Peyer's patch (tissue), 4 donors: ENCODE measurements around the gene COL6A2. TPM values are rescaled to one million over a fixed set of nuclear protein-coding genes. Genes with fewer than 3 reads are reported as not detected.
A peak's percentile ranks its signal among the peaks of the same experiment; 100 is the strongest.
"Not testable (repeated sequence)": the region's sequence is repeated elsewhere in the genome, so short reads cannot be mapped to it uniquely, and the experiment has no call there.

Experiments
- DNase-seq, 3 donors: peaks; one replicate each; pipeline ENCODE4 v3.0.0-alpha.2; 2017 to 2019
- H3K27ac ChIP-seq, 4 donors: fragments of 200-600 bp; sonication (generic); one replicate each; pipeline ENCODE4 v1.5.1; 2016 to 2019
- H3K27me3 ChIP-seq, 2 donors: fragments of 200-600 bp; sonication (generic); one replicate each; pipeline ENCODE4 v1.5.1; 2019
- H3K36me3 ChIP-seq, 3 donors: fragments of 200-600 bp; sonication (generic); one replicate each; pipeline ENCODE4 v1.5.1; 2016 to 2019
- H3K4me1 ChIP-seq, 4 donors: fragments of 200-600 bp; sonication (generic); one replicate each; pipeline ENCODE4 v1.5.1; 2016 to 2019
- H3K4me3 ChIP-seq, 4 donors: fragments of 200-600 bp; sonication (generic); 1 replicate in 3 of 4; 2 replicates in 1 of 4; pipeline ENCODE4 v1.5.1; 2016 to 2019; ENCODE audit warnings: mild to moderate bottlenecking in 1 of 4
- H3K9me3 ChIP-seq, 4 donors: fragments of 200-600 bp; sonication (generic); one replicate each; pipeline ENCODE4 v1.5.1; 2016 to 2019; ENCODE audit warnings: mild to moderate bottlenecking in 1 of 4
- POLR2A ChIP-seq, 2 donors: fragments of 450-650 bp; IDR thresholded peaks; one replicate each; pipeline ENCODE4 v1.5.1; 2017; ENCODE audit warnings: antibody characterized with exemption in 2 of 2, mild to moderate bottlenecking in 2 of 2, moderate library complexity in 2 of 2
- total RNA-seq, 4 donors: library from RNA; depleted of rRNA; stranded (reverse); fragments of >200 nt; gene quantifications; one replicate each; pipeline ENCODE4 v1.1.0, GENCODE V29; 2016
- TF ChIP-seq, protein P1 (sequence below), 6 experiments: fragments of 450-650 bp in 4 of 6; fragments of 200-600 bp in 2 of 6; sonication (generic) in 1 of 6; IDR thresholded peaks; one replicate each; pipeline ENCODE4 v1.5.1; 2017 to 2019; ENCODE audit warnings: antibody characterized with exemption in 6 of 6, mild to moderate bottlenecking in 3 of 6, moderate library complexity in 1 of 6

The COL6A2 gene
- total RNA-seq, 4 donors from 2014 or later: 59.9 to 1,087 (median 166) TPM

DNA sequence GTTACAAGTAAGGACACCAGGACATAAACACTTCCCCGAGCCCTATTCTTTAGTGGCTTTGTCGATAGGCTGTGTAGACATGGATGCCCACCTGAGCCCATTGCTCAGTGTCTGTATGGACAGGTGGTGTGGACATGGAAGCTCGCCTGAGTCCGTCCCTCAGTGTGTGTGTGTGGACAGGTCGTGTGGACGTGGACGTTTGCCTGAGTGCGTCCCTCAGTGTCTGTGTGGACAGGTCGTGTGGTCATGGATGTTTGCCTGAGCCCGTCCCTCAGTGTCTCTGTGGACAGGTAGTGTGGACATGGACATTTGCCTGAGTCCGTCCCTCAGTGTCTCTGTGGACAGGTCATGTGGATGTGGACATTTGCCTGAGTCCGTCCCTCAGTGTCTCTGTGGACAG lies 38.7 kb upstream of the COL6A2 start:
- no peak for TF ChIP-seq POLR2A (IDR thresholded peaks at IDR 0.05)
- TF ChIP-seq, protein P1, sequence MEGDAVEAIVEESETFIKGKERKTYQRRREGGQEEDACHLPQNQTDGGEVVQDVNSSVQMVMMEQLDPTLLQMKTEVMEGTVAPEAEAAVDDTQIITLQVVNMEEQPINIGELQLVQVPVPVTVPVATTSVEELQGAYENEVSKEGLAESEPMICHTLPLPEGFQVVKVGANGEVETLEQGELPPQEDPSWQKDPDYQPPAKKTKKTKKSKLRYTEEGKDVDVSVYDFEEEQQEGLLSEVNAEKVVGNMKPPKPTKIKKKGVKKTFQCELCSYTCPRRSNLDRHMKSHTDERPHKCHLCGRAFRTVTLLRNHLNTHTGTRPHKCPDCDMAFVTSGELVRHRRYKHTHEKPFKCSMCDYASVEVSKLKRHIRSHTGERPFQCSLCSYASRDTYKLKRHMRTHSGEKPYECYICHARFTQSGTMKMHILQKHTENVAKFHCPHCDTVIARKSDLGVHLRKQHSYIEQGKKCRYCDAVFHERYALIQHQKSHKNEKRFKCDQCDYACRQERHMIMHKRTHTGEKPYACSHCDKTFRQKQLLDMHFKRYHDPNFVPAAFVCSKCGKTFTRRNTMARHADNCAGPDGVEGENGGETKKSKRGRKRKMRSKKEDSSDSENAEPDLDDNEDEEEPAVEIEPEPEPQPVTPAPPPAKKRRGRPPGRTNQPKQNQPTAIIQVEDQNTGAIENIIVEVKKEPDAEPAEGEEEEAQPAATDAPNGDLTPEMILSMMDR (IDR thresholded peaks at IDR 0.05): no peak
- H3K9me3 ChIP-seq: peaks cover 0 to 6% (median 3%) of the 10 kb centered on the region in 4 donors
- peak overlapping the region in 2 of 4 donors; percentile 86 to 87 for H3K27ac ChIP-seq
- DNase-seq: no peak
- H3K36me3 ChIP-seq: no peaks in the 10 kb centered on the region
- H3K4me1 ChIP-seq: peaks cover 0 to 20% (median 0%) of the 10 kb centered on the region in 4 donors
- no peak overlapping the region for H3K4me3 ChIP-seq
- H3K27me3 ChIP-seq: no peaks in the 10 kb centered on the region

DNA sequence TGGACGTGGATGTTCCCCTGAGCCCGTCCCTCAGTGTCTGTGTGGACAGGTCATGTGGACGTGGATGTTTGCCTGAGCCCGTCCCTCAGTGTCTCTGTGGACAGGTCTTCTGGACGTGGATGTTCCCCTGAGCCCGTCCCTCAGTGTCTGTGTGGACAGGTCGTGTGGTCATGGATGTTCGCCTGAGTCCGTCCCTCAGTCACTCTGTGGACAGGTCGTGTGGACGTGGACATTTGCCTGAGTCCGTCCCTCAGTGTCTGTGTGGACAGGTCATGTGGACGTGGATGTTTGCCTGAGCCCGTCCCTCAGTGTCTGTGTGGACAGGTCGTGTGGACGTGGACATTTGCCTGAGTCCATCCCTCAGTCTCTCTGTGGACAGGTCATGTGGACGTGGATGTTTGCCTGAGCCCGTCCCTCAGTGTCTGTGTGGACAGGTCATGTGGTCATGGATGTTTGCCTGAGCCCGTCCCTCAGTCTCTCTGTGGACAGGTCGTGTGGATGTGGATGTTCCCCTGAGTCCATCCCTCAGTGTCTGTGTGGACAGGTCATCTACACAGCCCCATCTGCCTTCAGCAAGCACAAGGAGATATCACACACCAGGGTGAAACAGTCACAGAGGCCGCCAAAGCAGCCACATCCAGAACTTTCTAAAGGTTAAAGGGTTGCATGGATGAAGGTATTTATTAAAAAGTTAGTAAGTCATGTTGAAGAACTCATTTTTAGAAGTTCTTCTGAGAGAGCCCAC lies 38.0 kb upstream of the COL6A2 start:
- H3K27me3 ChIP-seq, H3K9me3 ChIP-seq, H3K4me3 ChIP-seq, H3K36me3 ChIP-seq: not testable (repeated sequence)
- peaks cover 0 to 16% (median 0%) of the 10 kb centered on the region in 4 donors for H3K4me1 ChIP-seq
- DNase-seq: peak in 2 of 3 donors; percentile 18 to 32
- H3K27ac ChIP-seq: peak overlapping the region; percentile 31 to 87 (median 72)

DNA sequence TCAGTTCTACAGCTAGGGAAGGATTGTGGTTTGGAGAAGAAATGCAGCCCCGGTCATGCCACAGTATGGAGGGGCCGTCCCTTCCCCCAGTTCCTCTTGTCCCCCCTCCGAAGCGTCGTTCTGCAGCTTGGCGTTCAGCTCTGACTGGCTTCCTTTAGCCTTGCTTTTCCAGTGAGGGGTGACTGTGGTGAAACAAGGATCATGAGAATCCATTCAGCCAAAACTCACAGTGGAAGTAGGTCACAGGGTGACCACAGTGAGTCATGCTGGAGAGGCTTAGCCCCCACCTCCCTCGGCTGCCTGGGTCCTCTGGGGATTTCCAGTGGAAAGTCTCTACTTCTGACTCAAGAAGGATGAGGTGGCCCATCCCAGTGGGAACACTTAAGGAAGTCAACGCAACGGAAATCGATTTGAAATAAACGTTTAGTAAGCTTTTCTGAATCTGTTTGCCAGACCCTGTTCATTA lies 37.3 kb upstream of the COL6A2 start:
- peaks cover 0 to 23% (median 0%) of the 10 kb centered on the region in 4 donors for H3K4me1 ChIP-seq
- no peaks in the 10 kb centered on the region for H3K36me3 ChIP-seq
- H3K9me3 ChIP-seq: peaks cover 0 to 6% (median 3%) of the 10 kb centered on the region in 4 donors
- TF ChIP-seq, protein P1 (IDR thresholded peaks at IDR 0.05): no peak
- no peak for TF ChIP-seq POLR2A (IDR thresholded peaks at IDR 0.05)
- H3K4me3 ChIP-seq: no peak overlapping the region
- DNase-seq: peak in 2 of 3 donors; percentile 47 to 73
- H3K27me3 ChIP-seq: no peaks in the 10 kb centered on the region
- peak overlapping the region; percentile 50 to 87 (median 72) for H3K27ac ChIP-seq

DNA sequence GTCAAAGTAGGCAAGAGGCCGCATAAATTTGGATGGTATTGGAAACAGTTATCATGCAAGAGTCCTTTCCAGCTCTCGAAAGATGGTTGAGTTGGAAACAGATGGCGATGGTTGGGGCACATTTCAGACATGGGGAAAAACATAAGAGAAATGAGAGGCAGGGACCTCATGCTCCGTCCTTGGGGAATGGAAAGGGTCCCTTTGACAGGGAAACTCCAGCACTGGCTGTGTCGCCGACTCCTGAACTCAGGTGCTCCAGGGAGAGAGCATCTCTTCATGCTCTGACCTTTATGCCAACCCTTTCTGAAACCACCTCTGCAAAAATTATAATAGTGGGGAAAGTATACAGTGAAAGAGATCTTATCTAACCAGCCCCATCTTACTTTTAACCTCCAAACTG lies 36.8 kb upstream of the COL6A2 start:
- H3K36me3 ChIP-seq: no peaks in the 10 kb centered on the region
- DNase-seq: peak in 1 of 3 donors; percentile 22
- no peak overlapping the region for H3K4me3 ChIP-seq
- H3K27ac ChIP-seq: peak overlapping the region; percentile 35 to 86 (median 60)
- H3K4me1 ChIP-seq: peaks cover 0 to 23% (median 0%) of the 10 kb centered on the region in 4 donors
- peaks cover 0 to 6% (median 3%) of the 10 kb centered on the region in 4 donors for H3K9me3 ChIP-seq
- TF ChIP-seq, protein P1 (IDR thresholded peaks at IDR 0.05): no peak
- no peak for TF ChIP-seq POLR2A (IDR thresholded peaks at IDR 0.05)
- no peaks in the 10 kb centered on the region for H3K27me3 ChIP-seq

DNA sequence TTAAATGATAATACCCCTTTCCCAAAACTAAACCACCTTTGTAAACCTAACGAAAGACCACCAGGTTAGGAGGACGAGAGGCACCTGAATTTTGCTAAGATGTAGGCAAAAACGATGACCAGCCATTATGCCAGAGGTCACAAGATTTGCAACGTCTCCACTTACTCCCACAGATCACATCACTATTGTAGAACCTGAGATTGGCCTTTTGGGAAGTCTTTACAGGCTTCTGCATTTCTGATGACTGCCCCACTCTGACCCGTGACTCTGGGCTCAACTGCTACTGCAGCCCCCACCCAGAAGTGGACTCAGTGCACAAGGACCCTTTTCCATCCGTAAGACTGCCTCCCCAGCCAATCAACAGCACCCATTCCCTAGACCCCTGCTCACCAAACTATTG lies 36.4 kb upstream of the COL6A2 start:
- Histone ChIP-seq H3K4me1 (peaks cover 0 to 26% (median 0%) of the 10 kb centered on the region in 4 donors), H3K27me3 (no peaks in the 10 kb centered on the region), H3K27ac (peak overlapping the region; percentile 35 to 86 (median 60)), H3K9me3 (peaks cover 0 to 6% (median 3%) of the 10 kb centered on the region in 4 donors), H3K4me3 (no peak overlapping the region), H3K36me3 (no peaks in the 10 kb centered on the region)
- no peak for DNase-seq
- TF ChIP-seq POLR2A (IDR thresholded peaks at IDR 0.05): no peak
- TF ChIP-seq, protein P1 (IDR thresholded peaks at IDR 0.05): no peak

DNA sequence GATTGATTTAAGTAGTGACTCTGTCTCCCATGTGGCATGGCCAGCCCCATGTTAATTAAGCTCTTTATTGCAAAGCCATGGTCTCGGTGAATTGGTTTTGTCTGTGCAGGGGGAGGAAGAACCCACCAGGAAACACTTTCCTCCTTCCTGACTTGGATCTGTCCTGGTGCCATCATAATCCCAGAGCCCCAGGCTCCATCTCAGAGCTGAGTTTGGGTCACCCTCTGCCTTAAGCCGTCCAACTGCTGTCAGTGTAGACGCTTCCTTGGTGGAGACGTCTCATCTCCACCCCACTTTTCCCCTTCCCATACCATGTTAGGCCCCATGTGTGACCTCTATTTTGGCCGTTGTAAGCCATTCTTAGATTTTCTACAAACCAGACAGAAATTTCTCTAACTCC lies 36.0 kb upstream of the COL6A2 start:
- Histone ChIP-seq H3K36me3 (no peaks in the 10 kb centered on the region), H3K4me1 (peaks cover 0 to 26% (median 0%) of the 10 kb centered on the region in 4 donors), H3K9me3 (peaks cover 0 to 6% (median 3%) of the 10 kb centered on the region in 4 donors), H3K27me3 (no peaks in the 10 kb centered on the region), H3K27ac (peak overlapping the region; percentile 35 to 86 (median 54)), H3K4me3 (no peak overlapping the region)
- no peak for DNase-seq
- TF ChIP-seq POLR2A (IDR thresholded peaks at IDR 0.05): no peak
- TF ChIP-seq, protein P1 (IDR thresholded peaks at IDR 0.05): no peak
